WTC11 (cell line): ENCODE measurements around the gene FAM47E. TPM values are rescaled to one million over a fixed set of nuclear protein-coding genes. Genes with fewer than 3 reads are reported as not detected.
A peak's percentile ranks its signal among the peaks of the same experiment; 100 is the strongest.

ENCODE experiments used
- ATAC-seq: fragments of 200-7000 bp; cut with Tn5 transposase; 2 replicates; pipeline ENCODE4 v1.10.0; 2021; ENCODE audit warnings: mild to moderate bottlenecking, moderate library complexity
- CTCF ChIA-PET: fragments of 300-600 bp; sonication (Branson Sonifier 250); formaldehyde crosslinking; loops from one replicate; lab custom pipeline; 2021; ENCODE audit warnings: antibody characterized with exemption; lab: Charles Lee
- POLR2A ChIA-PET: fragments of 350-600 bp; sonication (Branson Sonifier 250); formaldehyde crosslinking; loops from one replicate; lab custom pipeline; 2021; ENCODE audit warnings: antibody characterized with exemption; lab: Charles Lee
- DNase-seq: peaks from one replicate; pipeline ENCODE4 v3.0.0; 2021; ENCODE audit warnings: low spot score
- H3K27ac Mint-ChIP-seq: 2 replicates; pipeline ENCODE4 v1.8.0; 2021; ENCODE audit warnings: mixed read lengths
- H3K27me3 Mint-ChIP-seq: 2 replicates; pipeline ENCODE4 v1.8.0; 2021; ENCODE audit warnings: low read depth, mild to moderate bottlenecking, moderate library complexity, mixed read lengths
- H3K36me3 Mint-ChIP-seq: 2 replicates; pipeline ENCODE4 v1.8.0; 2021; ENCODE audit warnings: mixed read lengths
- H3K4me1 Mint-ChIP-seq: 2 replicates; pipeline ENCODE4 v1.8.0; 2022; ENCODE audit warnings: mixed read lengths
- H3K4me3 Mint-ChIP-seq: 2 replicates; pipeline ENCODE4 v1.8.0; 2021; ENCODE audit warnings: mild to moderate bottlenecking, moderate library complexity, mixed read lengths
- H3K9me3 Mint-ChIP-seq: 2 replicates; pipeline ENCODE4 v1.8.0; 2021; ENCODE audit warnings: mixed read lengths
- ATF1 ChIP-seq: sonication (generic); formaldehyde crosslinking; IDR thresholded peaks from 2 replicates; pipeline ENCODE4 v1.8.1; 2023; ENCODE audit warnings: mild to moderate bottlenecking, moderate library complexity, missing genetic modification reagents
- EMX1 ChIP-seq: fragments of 250-450 bp; sonication (Bioruptor Pico); IDR thresholded peaks from 2 replicates; pipeline ENCODE4 v1.8.0; 2021; ENCODE audit warnings: mild to moderate bottlenecking
- FOXK1 ChIP-seq: sonication (generic); formaldehyde crosslinking; IDR thresholded peaks from 2 replicates; pipeline ENCODE4 v1.8.0; 2022; ENCODE audit warnings: mild to moderate bottlenecking, moderate library complexity, missing genetic modification reagents
- GABPB1 ChIP-seq: sonication (generic); formaldehyde crosslinking; IDR thresholded peaks from 2 replicates; pipeline ENCODE4 v1.8.1; 2023; ENCODE audit warnings: mild to moderate bottlenecking, missing genetic modification reagents
- HMGA2 ChIP-seq: fragments of 250-450 bp; sonication (Bioruptor Pico); IDR thresholded peaks from 2 replicates; pipeline ENCODE4 v1.4.0; 2021; ENCODE audit warnings: mild to moderate bottlenecking, moderate library complexity
- JAZF1 ChIP-seq: fragments of 250-450 bp; sonication (Bioruptor Pico); IDR thresholded peaks from 2 replicates; pipeline ENCODE4 v1.9.0; 2021; ENCODE audit warnings: moderate library complexity, mild to moderate bottlenecking, inconsistent platforms
- JUN ChIP-seq: sonication (generic); formaldehyde crosslinking; IDR thresholded peaks from 2 replicates; pipeline ENCODE4 v1.8.0; 2023; ENCODE audit warnings: mild to moderate bottlenecking, missing genetic modification reagents
- NFATC4 ChIP-seq: fragments of 250-450 bp; sonication (Bioruptor Pico); IDR thresholded peaks from 2 replicates; pipeline ENCODE4 v1.9.0; 2021; ENCODE audit warnings: mild to moderate bottlenecking
- OVOL2 ChIP-seq: fragments of 250-450 bp; sonication (Bioruptor Pico); IDR thresholded peaks from 2 replicates; pipeline ENCODE4 v1.9.0; 2021; ENCODE audit warnings: mild to moderate bottlenecking, borderline replicate concordance
- PRRX2 ChIP-seq: fragments of 250-450 bp; sonication (Bioruptor Pico); IDR thresholded peaks from 2 replicates; pipeline ENCODE4 v1.8.0; 2021; ENCODE audit warnings: mild to moderate bottlenecking
- SMAD3 ChIP-seq: sonication (generic); formaldehyde crosslinking; IDR thresholded peaks from 2 replicates; pipeline ENCODE4 v1.8.0; 2022; ENCODE audit warnings: missing genetic modification reagents, mild to moderate bottlenecking, borderline replicate concordance
- SP1 ChIP-seq: sonication (generic); formaldehyde crosslinking; conservative IDR thresholded peaks from 2 replicates; pipeline ENCODE4 v1.8.1; 2022; ENCODE audit warnings: missing genetic modification reagents
- ZNF121 ChIP-seq: sonication (generic); formaldehyde crosslinking; IDR thresholded peaks from 2 replicates; pipeline ENCODE4 v1.8.0; 2023; ENCODE audit warnings: missing genetic modification reagents
- ZNF219 ChIP-seq: sonication (generic); formaldehyde crosslinking; IDR thresholded peaks from 2 replicates; pipeline ENCODE4 v1.8.0; 2023; ENCODE audit warnings: missing genetic modification reagents, mild to moderate bottlenecking, borderline replicate concordance
- ZNF317 ChIP-seq: sonication (generic); formaldehyde crosslinking; IDR thresholded peaks from 2 replicates; pipeline ENCODE4 v1.8.1; 2023; ENCODE audit warnings: low read depth, mild to moderate bottlenecking, moderate library complexity, missing genetic modification reagents, borderline replicate concordance
- ZNF416 ChIP-seq: fragments of 250-450 bp; sonication (Bioruptor Pico); IDR thresholded peaks from 2 replicates; pipeline ENCODE4 v1.9.0; 2021; ENCODE audit warnings: mild to moderate bottlenecking, inconsistent platforms
- total RNA-seq: library from RNA; stranded (reverse); gene quantifications from 3 replicates; pipeline ENCODE4 v1.2.3, GENCODE V29; 2021
- TF ChIP-seq, protein P1 (sequence below): sonication (generic); formaldehyde crosslinking; IDR thresholded peaks from 2 replicates; pipeline ENCODE4 v1.8.1; 2022; ENCODE audit warnings: low read depth, mild to moderate bottlenecking, moderate library complexity, missing genetic modification reagents, borderline replicate concordance
- TF ChIP-seq, protein P2 (sequence below): sonication (generic); formaldehyde crosslinking; IDR thresholded peaks from 2 replicates; pipeline ENCODE4 v1.8.1; 2022; ENCODE audit warnings: missing genetic modification reagents, borderline replicate concordance
- TF ChIP-seq, protein P3 (sequence below): fragments of 200-600 bp; IDR thresholded peaks from 2 replicates; pipeline ENCODE4 v1.8.0; 2022; ENCODE audit warnings: antibody characterized with exemption
- TF ChIP-seq, protein P4 (sequence below): sonication (generic); formaldehyde crosslinking; IDR thresholded peaks from 2 replicates; pipeline ENCODE4 v1.8.0; 2023; ENCODE audit warnings: missing genetic modification reagents
- TF ChIP-seq, protein P5 (sequence below): sonication (generic); formaldehyde crosslinking; IDR thresholded peaks from 2 replicates; pipeline ENCODE4 v1.8.1; 2022; ENCODE audit warnings: mild to moderate bottlenecking, missing genetic modification reagents, moderate library complexity, borderline replicate concordance

FAM47E gene
- total RNA-seq, 1 experiment from 2014 or later = 1.4 TPM

DNA sequence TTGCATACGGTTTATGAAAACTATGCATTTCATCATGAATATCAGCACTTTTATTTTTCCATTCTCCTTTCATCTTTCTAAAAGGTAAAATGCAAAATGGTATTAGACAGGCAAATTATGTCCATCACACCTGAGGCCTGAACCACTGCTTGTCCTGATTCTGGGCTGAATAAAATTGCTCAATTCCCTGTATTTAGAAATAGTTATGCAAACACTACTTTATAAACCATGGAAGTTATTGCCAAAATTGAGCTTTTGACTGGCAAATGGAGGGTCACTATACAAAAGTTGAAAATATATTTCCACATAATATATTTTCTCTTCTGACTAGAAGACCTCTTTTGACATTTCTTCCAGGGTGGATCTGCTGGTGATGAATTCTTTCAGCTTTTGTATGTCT lies 21.1 kb downstream of the FAM47E start:
- TF ChIP-seq, protein P1, sequence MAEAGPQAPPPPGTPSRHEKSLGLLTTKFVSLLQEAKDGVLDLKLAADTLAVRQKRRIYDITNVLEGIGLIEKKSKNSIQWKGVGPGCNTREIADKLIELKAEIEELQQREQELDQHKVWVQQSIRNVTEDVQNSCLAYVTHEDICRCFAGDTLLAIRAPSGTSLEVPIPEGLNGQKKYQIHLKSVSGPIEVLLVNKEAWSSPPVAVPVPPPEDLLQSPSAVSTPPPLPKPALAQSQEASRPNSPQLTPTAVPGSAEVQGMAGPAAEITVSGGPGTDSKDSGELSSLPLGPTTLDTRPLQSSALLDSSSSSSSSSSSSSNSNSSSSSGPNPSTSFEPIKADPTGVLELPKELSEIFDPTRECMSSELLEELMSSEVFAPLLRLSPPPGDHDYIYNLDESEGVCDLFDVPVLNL (CRISPR knock-in tag) = no peak
- TF ChIP-seq HMGA2 (CRISPR knock-in tag) (no peak), EMX1 (CRISPR knock-in tag) (no peak), OVOL2 (CRISPR knock-in tag) (no peak), ZNF121 (CRISPR knock-in tag) (no peak), NFATC4 (CRISPR knock-in tag) (no peak), JAZF1 (CRISPR knock-in tag) (no peak), PRRX2 (CRISPR knock-in tag) (no peak), ZNF219 (CRISPR knock-in tag) (no peak), FOXK1 (no peak), JUN (CRISPR knock-in tag) (no peak), SP1 (CRISPR knock-in tag) (no peak), ATF1 (no peak), ZNF416 (CRISPR knock-in tag) (no peak), SMAD3 (no peak), ZNF317 (CRISPR knock-in tag) (no peak)
- TF ChIP-seq, protein P2, sequence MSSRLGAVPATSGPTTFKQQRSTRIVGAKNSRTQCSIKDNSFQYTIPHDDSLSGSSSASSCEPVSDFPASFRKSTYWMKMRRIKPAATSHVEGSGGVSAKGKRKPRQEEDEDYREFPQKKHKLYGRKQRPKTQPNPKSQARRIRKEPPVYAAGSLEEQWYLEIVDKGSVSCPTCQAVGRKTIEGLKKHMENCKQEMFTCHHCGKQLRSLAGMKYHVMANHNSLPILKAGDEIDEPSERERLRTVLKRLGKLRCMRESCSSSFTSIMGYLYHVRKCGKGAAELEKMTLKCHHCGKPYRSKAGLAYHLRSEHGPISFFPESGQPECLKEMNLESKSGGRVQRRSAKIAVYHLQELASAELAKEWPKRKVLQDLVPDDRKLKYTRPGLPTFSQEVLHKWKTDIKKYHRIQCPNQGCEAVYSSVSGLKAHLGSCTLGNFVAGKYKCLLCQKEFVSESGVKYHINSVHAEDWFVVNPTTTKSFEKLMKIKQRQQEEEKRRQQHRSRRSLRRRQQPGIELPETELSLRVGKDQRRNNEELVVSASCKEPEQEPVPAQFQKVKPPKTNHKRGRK = no peak
- TF ChIP-seq, protein P3, sequence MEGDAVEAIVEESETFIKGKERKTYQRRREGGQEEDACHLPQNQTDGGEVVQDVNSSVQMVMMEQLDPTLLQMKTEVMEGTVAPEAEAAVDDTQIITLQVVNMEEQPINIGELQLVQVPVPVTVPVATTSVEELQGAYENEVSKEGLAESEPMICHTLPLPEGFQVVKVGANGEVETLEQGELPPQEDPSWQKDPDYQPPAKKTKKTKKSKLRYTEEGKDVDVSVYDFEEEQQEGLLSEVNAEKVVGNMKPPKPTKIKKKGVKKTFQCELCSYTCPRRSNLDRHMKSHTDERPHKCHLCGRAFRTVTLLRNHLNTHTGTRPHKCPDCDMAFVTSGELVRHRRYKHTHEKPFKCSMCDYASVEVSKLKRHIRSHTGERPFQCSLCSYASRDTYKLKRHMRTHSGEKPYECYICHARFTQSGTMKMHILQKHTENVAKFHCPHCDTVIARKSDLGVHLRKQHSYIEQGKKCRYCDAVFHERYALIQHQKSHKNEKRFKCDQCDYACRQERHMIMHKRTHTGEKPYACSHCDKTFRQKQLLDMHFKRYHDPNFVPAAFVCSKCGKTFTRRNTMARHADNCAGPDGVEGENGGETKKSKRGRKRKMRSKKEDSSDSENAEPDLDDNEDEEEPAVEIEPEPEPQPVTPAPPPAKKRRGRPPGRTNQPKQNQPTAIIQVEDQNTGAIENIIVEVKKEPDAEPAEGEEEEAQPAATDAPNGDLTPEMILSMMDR = no peak
- TF ChIP-seq, protein P4, sequence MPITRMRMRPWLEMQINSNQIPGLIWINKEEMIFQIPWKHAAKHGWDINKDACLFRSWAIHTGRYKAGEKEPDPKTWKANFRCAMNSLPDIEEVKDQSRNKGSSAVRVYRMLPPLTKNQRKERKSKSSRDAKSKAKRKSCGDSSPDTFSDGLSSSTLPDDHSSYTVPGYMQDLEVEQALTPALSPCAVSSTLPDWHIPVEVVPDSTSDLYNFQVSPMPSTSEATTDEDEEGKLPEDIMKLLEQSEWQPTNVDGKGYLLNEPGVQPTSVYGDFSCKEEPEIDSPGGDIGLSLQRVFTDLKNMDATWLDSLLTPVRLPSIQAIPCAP (CRISPR knock-in tag) = no peak
- no peaks in the 10 kb centered on the region for H3K4me1 Mint-ChIP-seq
- ATAC-seq = no peak
- H3K9me3 Mint-ChIP-seq = no peaks in the 10 kb centered on the region
- H3K4me3 Mint-ChIP-seq = no peak overlapping the region
- DNase-seq = no peak
- ChIA-PET CTCF (no interaction called here), POLR2A (no interaction called here)
- peaks cover 3% of the 10 kb centered on the region for H3K27me3 Mint-ChIP-seq
- H3K27ac Mint-ChIP-seq = no peak overlapping the region
- H3K36me3 Mint-ChIP-seq = no peaks in the 10 kb centered on the region

DNA sequence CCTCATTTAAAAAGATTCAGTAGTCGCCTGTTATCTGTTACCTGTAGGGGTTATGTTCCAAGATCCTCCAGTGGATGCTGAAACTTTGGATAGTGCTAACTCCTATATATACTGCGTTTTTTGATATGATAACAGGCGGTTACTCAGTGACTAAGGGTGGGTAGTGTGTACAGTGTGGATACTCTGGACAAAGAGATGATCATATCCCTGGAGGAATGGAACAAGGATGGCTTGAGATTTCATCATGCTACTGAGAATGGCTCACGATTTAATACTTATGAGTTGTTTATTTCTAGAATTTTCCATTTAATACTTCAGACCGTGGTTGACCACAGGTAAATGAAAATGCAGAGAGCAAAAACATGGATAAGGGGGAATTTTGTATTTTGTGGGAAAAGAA lies 21.5 kb downstream of the FAM47E start:
- Mint-ChIP-seq H3K36me3 (no peaks in the 10 kb centered on the region), H3K4me1 (no peaks in the 10 kb centered on the region), H3K27ac (no peak overlapping the region), H3K9me3 (no peaks in the 10 kb centered on the region), H3K27me3 (peaks cover 3% of the 10 kb centered on the region), H3K4me3 (no peak overlapping the region)
- DNase-seq (no peak), ATAC-seq (no peak)
- TF ChIP-seq GABPB1 (CRISPR knock-in tag) = peak; percentile 79
- TF ChIP-seq, protein P5, sequence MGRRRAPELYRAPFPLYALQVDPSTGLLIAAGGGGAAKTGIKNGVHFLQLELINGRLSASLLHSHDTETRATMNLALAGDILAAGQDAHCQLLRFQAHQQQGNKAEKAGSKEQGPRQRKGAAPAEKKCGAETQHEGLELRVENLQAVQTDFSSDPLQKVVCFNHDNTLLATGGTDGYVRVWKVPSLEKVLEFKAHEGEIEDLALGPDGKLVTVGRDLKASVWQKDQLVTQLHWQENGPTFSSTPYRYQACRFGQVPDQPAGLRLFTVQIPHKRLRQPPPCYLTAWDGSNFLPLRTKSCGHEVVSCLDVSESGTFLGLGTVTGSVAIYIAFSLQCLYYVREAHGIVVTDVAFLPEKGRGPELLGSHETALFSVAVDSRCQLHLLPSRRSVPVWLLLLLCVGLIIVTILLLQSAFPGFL (CRISPR knock-in tag) = no peak
- CTCF ChIA-PET = no interaction called here
- POLR2A ChIA-PET = no interaction called here
